Measurements from ENCODE around the gene RNASE7.

RNASE7 gene

DNA sequence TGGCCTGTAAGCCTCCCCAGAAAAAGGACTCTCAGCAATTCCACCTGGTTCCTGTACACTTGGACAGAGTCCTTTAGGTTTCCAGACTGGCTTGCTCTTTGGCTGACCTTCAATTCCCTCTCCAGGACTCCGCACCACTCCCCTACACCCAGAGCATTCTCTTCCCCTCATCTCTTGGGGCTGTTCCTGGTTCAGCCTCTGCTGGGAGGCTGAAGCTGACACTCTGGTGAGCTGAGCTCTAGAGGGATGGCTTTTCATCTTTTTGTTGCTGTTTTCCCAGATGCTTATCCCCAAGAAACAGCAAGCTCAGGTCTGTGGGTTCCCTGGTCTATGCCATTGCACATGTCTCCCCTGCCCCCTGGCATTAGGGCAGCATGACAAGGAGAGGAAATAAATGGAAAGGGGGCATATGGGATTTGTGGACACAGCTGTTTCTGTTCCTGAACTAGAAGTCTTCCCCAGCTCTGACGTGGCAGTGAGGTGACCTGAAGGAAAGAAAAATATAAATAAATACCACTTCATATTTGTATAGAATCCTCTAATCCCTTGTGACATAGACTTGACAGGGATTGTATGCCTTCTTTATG is 1.3 kb downstream of the RNASE7 start:
- H3K4me3 ChIP-seq (replicated peaks; ENCODE audit: low read depth, low read length): no peak overlapping the region
- TF ChIP-seq, protein P1, sequence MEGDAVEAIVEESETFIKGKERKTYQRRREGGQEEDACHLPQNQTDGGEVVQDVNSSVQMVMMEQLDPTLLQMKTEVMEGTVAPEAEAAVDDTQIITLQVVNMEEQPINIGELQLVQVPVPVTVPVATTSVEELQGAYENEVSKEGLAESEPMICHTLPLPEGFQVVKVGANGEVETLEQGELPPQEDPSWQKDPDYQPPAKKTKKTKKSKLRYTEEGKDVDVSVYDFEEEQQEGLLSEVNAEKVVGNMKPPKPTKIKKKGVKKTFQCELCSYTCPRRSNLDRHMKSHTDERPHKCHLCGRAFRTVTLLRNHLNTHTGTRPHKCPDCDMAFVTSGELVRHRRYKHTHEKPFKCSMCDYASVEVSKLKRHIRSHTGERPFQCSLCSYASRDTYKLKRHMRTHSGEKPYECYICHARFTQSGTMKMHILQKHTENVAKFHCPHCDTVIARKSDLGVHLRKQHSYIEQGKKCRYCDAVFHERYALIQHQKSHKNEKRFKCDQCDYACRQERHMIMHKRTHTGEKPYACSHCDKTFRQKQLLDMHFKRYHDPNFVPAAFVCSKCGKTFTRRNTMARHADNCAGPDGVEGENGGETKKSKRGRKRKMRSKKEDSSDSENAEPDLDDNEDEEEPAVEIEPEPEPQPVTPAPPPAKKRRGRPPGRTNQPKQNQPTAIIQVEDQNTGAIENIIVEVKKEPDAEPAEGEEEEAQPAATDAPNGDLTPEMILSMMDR (IDR thresholded peaks at IDR 0.05; ENCODE audit: low read depth, low read length, missing control alignments): no peak
- no peak for DNase-seq (ENCODE audit: extremely low read depth, low read depth)

DNA sequence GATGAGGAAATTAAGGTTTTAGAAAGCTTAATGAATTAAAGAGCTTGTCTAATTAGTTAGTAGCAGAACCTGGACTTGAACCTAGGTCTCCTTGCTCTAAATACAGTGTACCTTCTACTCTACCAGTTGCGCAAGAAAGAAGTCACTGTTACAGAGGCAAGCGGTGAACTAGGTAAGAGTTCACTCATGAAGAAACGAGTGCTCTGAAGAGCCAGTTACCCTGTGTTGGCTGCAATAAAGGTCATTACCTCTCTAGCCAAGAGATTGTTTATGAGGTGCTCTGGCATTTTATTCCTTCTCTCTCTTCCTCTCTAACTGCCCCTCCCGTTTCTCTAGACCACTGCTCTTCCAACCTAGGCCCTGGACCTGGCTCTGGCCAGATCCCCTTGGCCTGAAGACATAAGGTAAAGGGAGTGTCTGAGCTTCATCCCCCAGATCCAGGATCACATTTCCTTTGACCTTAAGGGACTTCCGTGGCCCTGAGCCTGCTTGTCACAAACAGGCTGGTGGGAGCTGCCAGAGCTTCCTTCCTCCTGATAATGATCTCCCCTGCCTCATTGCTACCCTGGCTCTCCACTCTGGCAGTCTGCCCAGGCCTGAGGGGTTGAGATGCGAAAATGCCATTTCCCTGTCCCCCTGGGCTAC is 1.9 kb downstream of the RNASE7 start:
- H3K4me3 ChIP-seq (replicated peaks; ENCODE audit: low read depth, low read length): no peak overlapping the region
- TF ChIP-seq, protein P1 (IDR thresholded peaks at IDR 0.05; ENCODE audit: low read depth, low read length, missing control alignments): no peak
- DNase-seq (ENCODE audit: extremely low read depth, low read depth): no peak

DNA sequence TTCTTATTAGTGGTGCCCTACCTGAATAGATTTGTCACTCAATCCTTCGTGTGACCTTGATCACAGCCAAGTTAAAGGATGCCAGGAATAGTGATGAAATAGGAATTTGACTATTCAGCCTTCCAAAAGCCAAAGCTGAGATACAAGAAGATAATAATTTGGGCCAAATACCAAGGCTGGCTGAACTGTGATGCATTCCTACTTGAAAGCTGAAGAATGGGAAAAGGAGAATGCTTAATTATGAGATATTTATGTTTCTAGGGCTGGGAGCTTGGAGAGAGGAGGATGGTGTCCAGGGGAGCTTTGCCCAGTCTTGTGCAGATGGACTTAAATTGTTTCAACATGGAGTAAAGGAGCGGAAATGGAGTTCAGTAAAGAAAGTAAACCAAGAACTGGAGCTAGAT is 5.2 kb downstream of the RNASE7 start:
- DNase-seq (ENCODE audit: extremely low read depth, low read depth): no peak
- TF ChIP-seq, protein P1 (IDR thresholded peaks at IDR 0.05; ENCODE audit: low read depth, low read length, missing control alignments): no peak
- H3K4me3 ChIP-seq (replicated peaks; ENCODE audit: low read depth, low read length): no peak overlapping the region

DNA sequence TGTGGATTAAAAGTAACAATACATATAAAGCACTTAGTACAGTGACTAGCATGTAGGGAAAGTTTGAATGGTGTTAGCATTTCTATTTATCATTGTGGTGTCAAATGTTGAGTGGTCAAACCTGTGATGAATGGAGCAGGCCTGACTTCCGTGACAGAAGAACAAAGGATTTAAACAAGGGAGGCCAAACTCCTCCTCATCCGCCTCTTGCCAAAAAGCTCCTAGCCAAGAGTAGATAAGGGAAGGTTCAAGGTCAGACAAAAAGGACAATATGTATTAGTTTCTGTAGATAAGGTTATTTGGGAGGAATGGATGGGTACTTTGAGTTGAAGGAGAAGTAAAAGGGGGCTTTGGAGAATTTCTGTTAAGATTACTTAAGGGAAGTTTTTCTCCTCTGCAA is 6.5 kb downstream of the RNASE7 start:
- TF ChIP-seq, protein P1 (IDR thresholded peaks at IDR 0.05; ENCODE audit: low read depth, low read length, missing control alignments): no peak
- no peak overlapping the region for H3K4me3 ChIP-seq (replicated peaks; ENCODE audit: low read depth, low read length)
- DNase-seq (ENCODE audit: extremely low read depth, low read depth): no peak

DNA sequence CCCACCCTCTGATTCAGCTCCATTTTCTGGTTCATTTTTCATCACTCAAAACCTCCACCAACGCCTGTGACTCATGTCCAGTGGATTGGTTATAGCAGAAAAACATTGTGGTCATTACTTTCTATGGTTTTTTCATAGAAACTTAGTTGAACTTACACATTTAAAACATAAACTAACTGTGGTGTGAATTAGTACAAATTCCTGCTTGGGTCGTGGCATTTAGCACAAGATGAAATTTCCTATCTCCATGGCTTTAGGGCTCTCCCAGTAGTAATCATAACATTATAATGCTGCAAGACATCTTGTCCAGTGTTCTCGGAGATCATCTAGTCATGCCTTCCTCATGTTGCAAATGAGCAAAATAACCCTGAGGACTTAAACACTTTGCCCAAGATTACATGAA is 7.1 kb downstream of the RNASE7 start:
- no peak overlapping the region for H3K4me3 ChIP-seq (replicated peaks; ENCODE audit: low read depth, low read length)
- TF ChIP-seq, protein P1 (IDR thresholded peaks at IDR 0.05; ENCODE audit: low read depth, low read length, missing control alignments): no peak
- DNase-seq (ENCODE audit: extremely low read depth, low read depth): no peak

DNA sequence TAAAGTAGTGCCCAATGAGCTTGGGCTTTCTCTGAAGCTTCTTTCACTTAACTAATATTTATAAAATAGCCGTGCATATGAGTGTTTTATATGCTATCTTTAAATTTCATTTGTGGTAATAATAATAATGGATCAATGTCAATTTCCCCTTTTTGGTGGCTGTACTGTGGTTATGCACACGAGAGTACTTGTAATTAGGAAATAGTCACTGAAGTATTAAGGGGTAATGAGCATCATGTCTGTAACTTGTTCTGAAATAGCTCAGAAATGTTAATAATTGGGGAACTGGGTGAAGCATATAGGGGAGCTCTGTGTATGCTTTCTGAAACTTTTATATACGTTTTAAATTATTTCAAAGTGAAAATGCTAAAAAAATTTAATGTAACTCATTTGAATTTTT is 8.4 kb downstream of the RNASE7 start:
- DNase-seq (ENCODE audit: extremely low read depth, low read depth): no peak
- H3K4me3 ChIP-seq (replicated peaks; ENCODE audit: low read depth, low read length): no peak overlapping the region
- TF ChIP-seq, protein P1 (IDR thresholded peaks at IDR 0.05; ENCODE audit: low read depth, low read length, missing control alignments): no peak
